ENCODE results near the gene KLHL2.

- TF ChIP-seq CTCF (IDR thresholded peaks at IDR 0.05) (no peak), EP300 (IDR thresholded peaks at IDR 0.05) (no peak)
Measured at GRCh38 chr4:165308166-165308565, 100.8 kb downstream of the KLHL2 start.
